Activated CD8-positive, alpha-beta T cell treated with anti-CD3 and anti-CD28 coated beads, Interleukin-2, amount 10 ng/mL, durations not matched to agents 7 days and 5 days (primary cell): ENCODE measurements around the gene ARHGAP24. TPM values are rescaled to one million over a fixed set of nuclear protein-coding genes. Genes with fewer than 3 reads are reported as not detected.
"Not testable (repeated sequence)": the region's sequence is repeated elsewhere in the genome, so short reads cannot be mapped to it uniquely, and the experiment has no call there.

ENCODE experiments used
- ATAC-seq: fragments of 150-1000 bp; cut with Tn5 transposase; one replicate; pipeline ENCODE4 v1.10.0; 2021; ENCODE audit warnings: moderate library complexity
- CTCF ChIA-PET: fragments of 350-600 bp; sonication (Branson Sonifier 250); formaldehyde crosslinking; loops from one replicate; lab custom pipeline; 2021; ENCODE audit warnings: antibody characterized with exemption; lab: Charles Lee
- POLR2A ChIA-PET: fragments of 350-600 bp; sonication (Branson Sonifier 250); formaldehyde crosslinking; loops from one replicate; lab custom pipeline; 2021; ENCODE audit warnings: antibody characterized with exemption; lab: Charles Lee
- DNase-seq: peaks from one replicate; pipeline ENCODE4 v3.0.0-alpha.2; 2020
- H3K27ac Mint-ChIP-seq: one replicate; pipeline ENCODE4 v1.8.0; 2021; ENCODE audit warnings: mild to moderate bottlenecking, mixed read lengths
- H3K27me3 Mint-ChIP-seq: one replicate; pipeline ENCODE4 v1.8.0; 2021; ENCODE audit warnings: low read depth, mixed read lengths
- H3K36me3 Mint-ChIP-seq: one replicate; pipeline ENCODE4 v1.8.0; 2021; ENCODE audit warnings: low read depth, mixed read lengths
- H3K4me1 Mint-ChIP-seq: one replicate; pipeline ENCODE4 v1.8.0; 2021; ENCODE audit warnings: low read depth, mixed read lengths
- H3K4me3 Mint-ChIP-seq: one replicate; pipeline ENCODE4 v1.8.0; 2021; ENCODE audit warnings: mild to moderate bottlenecking, mixed read lengths
- H3K9me3 Mint-ChIP-seq: one replicate; pipeline ENCODE4 v1.8.0; 2022; ENCODE audit warnings: mixed read lengths; ENCODE audit not compliant: insufficient read depth
- total RNA-seq, 2 experiments: library from RNA; stranded (reverse); gene quantifications; one replicate each; pipeline ENCODE4 v1.2.3, GENCODE V29; 2021

Gene ARHGAP24
- total RNA-seq, 2 experiments from 2014 or later, result not detected

DNA sequence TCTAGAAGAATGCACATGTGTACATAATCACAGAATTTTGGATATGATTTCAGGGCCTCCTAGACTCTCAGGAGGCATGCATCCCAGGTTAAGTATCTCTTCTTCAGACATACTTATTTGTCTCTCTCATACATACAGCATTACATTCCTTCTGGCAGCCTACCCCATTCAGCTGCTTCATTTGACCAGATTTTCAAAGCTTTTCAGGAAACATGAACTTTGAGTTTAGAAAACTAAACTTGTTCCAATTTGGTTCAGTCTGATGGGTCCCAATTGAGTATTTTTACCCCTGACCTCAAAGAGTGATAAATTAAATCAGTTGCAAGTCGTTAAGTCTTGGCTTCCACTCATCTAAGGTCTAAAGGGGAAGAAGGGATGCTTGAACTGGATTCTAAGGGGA lies 330.9 kb downstream of the ARHGAP24 start:
- Mint-ChIP-seq H3K4me1 (no peaks in the 10 kb centered on the region), H3K36me3 (no peaks in the 10 kb centered on the region), H3K27me3 (no peaks in the 10 kb centered on the region), H3K4me3 (no peak overlapping the region), H3K27ac (no peak overlapping the region), H3K9me3 (no peaks in the 10 kb centered on the region)
- CTCF ChIA-PET, result interaction anchor here (1.7 kb wide), 1 partner anchor 9 kb away, joined by 6 read pairs; no protein-coding TSS in a partner anchor
- DNase-seq, result no peak
- POLR2A ChIA-PET, result no interaction called here
- no peak for ATAC-seq

DNA sequence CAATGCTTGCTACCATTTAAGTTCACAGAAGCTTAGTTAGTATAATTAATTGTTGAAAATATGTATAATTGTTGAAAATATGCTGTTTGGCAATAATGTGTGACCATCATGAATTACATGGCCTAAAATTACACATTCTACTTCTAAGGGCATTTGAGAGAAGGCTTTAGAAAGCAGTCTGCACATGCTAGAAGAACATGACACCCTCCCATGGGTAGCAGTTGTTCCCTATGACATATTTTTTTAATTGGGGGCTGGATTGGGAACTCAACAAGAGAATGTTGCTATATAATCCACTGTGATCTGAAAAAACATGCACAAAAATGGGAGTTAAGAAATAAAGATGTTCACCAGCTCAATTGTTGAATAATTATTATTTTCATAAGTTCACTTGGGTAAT lies 331.4 kb downstream of the ARHGAP24 start:
- H3K9me3 Mint-ChIP-seq, result no peaks in the 10 kb centered on the region
- no peak overlapping the region for H3K4me3 Mint-ChIP-seq
- DNase-seq (no peak), ATAC-seq (no peak)
- H3K27me3 Mint-ChIP-seq, result no peaks in the 10 kb centered on the region
- no peaks in the 10 kb centered on the region for H3K4me1 Mint-ChIP-seq
- H3K36me3 Mint-ChIP-seq, result no peaks in the 10 kb centered on the region
- POLR2A ChIA-PET, result no interaction called here
- no peak overlapping the region for H3K27ac Mint-ChIP-seq
- CTCF ChIA-PET, result interaction anchor here (1.7 kb wide), 1 partner anchor 9 kb away, joined by 6 read pairs; no protein-coding TSS in a partner anchor

DNA sequence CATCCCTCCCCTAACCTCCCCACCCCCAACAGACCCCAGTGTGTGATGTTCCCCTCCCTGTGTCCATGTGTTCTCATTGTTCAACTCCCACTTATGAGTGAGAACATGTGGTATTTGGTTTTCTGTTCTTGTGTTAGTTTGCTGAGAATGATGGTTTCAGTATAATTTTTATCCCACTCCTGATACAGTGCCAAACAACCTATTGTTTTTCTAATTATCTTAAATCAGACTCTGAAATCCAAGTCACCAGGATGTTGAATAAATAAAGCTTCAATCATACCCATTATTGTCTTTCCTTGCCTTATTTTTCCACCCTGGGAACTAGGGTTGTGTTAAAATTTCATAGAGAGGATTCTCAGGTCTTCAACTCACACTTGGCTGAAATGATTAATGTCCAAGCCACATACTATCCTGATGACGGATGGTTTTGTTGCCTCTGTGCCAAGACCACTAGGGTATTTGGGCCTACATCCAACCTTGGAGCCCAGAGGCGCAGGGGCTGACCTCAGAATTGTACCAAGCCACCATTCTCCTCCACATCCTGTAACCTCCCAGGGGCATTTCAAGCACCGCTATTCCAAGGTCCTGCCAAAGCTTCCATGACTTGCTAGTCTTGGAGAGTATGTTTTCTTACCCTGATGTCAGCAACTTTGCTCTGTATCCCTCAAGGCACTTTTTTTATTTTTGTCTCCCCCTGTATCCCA lies 332.4 kb downstream of the ARHGAP24 start:
- no peak overlapping the region for H3K4me3 Mint-ChIP-seq
- H3K36me3 Mint-ChIP-seq, result no peaks in the 10 kb centered on the region
- CTCF ChIA-PET, result interaction anchor here (1.7 kb wide), 1 partner anchor 10 kb away, joined by 6 read pairs; no protein-coding TSS in a partner anchor
- no peaks in the 10 kb centered on the region for H3K27me3 Mint-ChIP-seq
- no peak overlapping the region for H3K27ac Mint-ChIP-seq
- no peaks in the 10 kb centered on the region for H3K9me3 Mint-ChIP-seq
- no peak for ATAC-seq
- H3K4me1 Mint-ChIP-seq, result no peaks in the 10 kb centered on the region
- POLR2A ChIA-PET, result no interaction called here
- no peak for DNase-seq

DNA sequence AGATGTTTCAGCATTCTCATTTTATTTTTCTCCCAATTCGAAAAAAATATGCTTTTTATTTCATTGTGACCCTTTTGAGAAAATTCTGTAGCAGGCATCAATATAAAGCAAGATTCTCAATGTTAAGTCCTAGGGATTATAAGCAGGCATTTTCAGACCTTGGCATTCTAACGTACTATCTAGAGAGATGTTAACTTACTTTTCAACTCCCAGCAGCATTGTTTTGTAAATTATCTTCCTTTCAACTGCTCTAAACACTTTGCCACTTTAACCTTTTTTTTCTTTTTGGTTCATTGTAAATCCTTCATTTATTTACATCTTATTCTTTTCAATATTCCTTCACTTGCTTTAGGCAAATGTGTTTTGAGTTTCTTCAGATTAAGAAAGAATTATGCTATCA lies 333.2 kb downstream of the ARHGAP24 start:
- DNase-seq, result no peak
- H3K27me3 Mint-ChIP-seq, result no peaks in the 10 kb centered on the region
- no peaks in the 10 kb centered on the region for H3K4me1 Mint-ChIP-seq
- no peaks in the 10 kb centered on the region for H3K36me3 Mint-ChIP-seq
- POLR2A ChIA-PET, result no interaction called here
- no peak overlapping the region for H3K27ac Mint-ChIP-seq
- H3K4me3 Mint-ChIP-seq, result no peak overlapping the region
- H3K9me3 Mint-ChIP-seq, result no peaks in the 10 kb centered on the region
- ATAC-seq, result no peak
- CTCF ChIA-PET, result no interaction called here

DNA sequence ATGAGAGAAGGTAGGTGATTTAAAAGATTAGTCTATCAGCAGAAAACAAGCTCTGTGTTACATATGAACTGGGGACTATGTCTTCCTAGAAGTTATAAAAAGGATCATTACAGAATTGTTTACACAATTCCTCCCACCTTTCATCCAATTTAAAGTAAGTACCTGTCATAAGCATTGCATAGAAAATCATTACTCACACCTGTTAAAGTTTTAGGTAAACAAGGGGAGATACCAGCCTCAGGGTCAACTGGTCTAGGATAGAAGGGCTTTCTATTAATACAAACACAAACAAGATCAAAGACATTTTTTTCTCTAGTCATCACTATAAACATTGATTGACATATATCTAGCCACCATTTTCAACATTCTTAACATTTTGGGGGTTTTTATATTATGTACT lies 333.9 kb downstream of the ARHGAP24 start:
- CTCF ChIA-PET, result no interaction called here
- ATAC-seq (no peak), DNase-seq (no peak)
- POLR2A ChIA-PET, result no interaction called here
- Mint-ChIP-seq H3K4me1 (no peaks in the 10 kb centered on the region), H3K36me3 (no peaks in the 10 kb centered on the region), H3K27ac (no peak overlapping the region), H3K27me3 (no peaks in the 10 kb centered on the region), H3K9me3 (no peaks in the 10 kb centered on the region), H3K4me3 (no peak overlapping the region)

DNA sequence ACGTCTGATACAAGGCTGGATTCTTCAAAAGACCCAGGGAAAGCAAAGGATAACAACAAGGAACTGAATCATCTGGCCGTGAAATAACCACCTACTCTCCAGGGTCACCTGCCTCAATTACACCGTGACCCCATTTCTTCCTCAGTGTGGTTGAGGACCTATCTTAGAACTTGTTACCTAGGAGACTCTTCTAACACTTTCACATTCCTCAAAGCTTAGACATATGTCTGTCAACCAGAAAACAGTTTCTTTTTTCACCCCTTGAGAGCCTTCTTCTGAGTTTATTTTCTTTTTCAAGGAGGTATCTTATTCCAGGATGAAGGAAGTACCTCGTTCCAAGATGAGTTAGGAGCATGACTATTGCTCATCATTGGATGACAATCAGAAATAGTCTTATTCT lies 337.8 kb downstream of the ARHGAP24 start:
- Mint-ChIP-seq H3K4me3 (no peak overlapping the region), H3K27ac (no peak overlapping the region), H3K36me3 (no peaks in the 10 kb centered on the region), H3K9me3 (no peaks in the 10 kb centered on the region), H3K27me3 (no peaks in the 10 kb centered on the region), H3K4me1 (no peaks in the 10 kb centered on the region)
- ATAC-seq (no peak), DNase-seq (no peak)
- POLR2A ChIA-PET, result no interaction called here
- CTCF ChIA-PET, result no interaction called here

DNA sequence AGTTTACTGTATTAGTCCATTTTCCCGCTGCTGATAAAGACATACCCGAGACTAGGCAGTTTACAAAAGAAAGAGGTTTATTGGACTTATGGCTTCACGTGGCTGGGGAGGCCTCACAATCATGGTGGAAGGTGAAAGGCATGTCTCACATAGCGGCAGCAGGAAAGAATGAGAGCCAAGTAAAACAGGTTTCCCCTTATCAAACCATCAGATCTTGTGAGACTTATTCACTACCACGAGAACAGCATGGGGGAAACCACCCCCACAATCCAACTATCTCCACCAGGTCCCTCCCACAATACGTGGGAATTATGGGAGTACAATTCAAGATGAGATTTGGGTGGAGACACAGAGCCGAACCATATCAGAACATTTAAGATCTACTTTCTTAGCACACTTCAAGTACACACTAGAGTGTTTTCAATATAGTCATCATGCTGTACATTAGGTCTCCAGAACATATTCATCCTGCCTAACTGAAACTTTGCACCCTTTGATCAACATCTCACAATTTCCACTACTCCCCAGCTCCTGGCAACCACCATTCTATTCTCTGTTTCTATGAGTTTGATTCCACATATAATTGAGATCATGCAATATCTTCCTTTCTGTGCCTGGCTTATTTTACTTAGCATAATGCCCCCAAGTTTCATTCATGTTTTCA lies 341.0 kb downstream of the ARHGAP24 start:
- DNase-seq, result no peak
- ATAC-seq, result no peak
- no peaks in the 10 kb centered on the region for H3K36me3 Mint-ChIP-seq
- ChIA-PET CTCF (no interaction called here), POLR2A (no interaction called here)
- H3K9me3 Mint-ChIP-seq, result no peaks in the 10 kb centered on the region
- H3K4me3 Mint-ChIP-seq, result no peak overlapping the region
- H3K27ac Mint-ChIP-seq, result no peak overlapping the region
- no peaks in the 10 kb centered on the region for H3K4me1 Mint-ChIP-seq
- no peaks in the 10 kb centered on the region for H3K27me3 Mint-ChIP-seq

DNA sequence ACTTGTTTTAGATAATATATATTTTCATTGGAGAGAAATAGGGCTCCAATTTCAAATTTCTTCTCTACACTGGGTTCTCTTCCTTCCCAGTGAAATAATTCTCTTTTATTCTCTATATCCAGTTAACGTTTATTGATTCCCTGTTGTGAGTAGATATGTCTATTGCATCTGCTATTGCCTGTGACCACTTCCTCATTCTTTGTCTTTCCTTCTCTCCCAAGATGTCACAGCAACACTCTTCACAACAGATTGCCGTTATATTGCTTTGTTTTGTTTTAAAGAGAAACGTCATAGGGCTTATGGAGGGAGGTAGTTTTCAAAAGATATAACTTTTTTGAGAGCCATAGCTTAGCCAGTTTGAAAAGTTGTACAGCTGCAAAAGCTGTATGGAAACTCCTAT lies 343.8 kb downstream of the ARHGAP24 start:
- H3K4me3 Mint-ChIP-seq, result no peak overlapping the region
- DNase-seq (no peak), ATAC-seq (no peak)
- no peaks in the 10 kb centered on the region for H3K36me3 Mint-ChIP-seq
- H3K27ac Mint-ChIP-seq, result no peak overlapping the region
- no peaks in the 10 kb centered on the region for H3K9me3 Mint-ChIP-seq
- H3K4me1 Mint-ChIP-seq, result no peaks in the 10 kb centered on the region
- ChIA-PET POLR2A (no interaction called here), CTCF (no interaction called here)
- no peaks in the 10 kb centered on the region for H3K27me3 Mint-ChIP-seq

DNA sequence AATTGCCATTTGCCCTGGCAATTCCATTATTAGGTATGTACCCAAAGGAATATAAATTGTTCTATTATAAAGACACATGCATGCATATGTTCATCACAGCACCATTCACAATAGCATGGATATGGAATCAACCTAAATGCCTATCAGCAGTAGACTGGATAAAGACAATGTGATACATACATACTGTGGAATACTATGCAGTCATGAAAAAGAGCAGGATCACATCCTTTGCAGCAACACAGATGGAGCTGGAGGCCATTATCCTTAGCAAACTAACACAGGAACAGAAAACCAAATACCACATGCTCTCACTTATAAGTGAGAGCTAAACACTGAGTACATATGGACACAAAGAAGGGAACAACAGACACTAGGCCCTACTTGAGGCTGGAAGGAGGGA lies 345.2 kb downstream of the ARHGAP24 start:
- ATAC-seq, H3K4me1 Mint-ChIP-seq, CTCF ChIA-PET, H3K4me3 Mint-ChIP-seq, POLR2A ChIA-PET, H3K27me3 Mint-ChIP-seq, H3K36me3 Mint-ChIP-seq, DNase-seq, H3K9me3 Mint-ChIP-seq, H3K27ac Mint-ChIP-seq: not testable (repeated sequence)

DNA sequence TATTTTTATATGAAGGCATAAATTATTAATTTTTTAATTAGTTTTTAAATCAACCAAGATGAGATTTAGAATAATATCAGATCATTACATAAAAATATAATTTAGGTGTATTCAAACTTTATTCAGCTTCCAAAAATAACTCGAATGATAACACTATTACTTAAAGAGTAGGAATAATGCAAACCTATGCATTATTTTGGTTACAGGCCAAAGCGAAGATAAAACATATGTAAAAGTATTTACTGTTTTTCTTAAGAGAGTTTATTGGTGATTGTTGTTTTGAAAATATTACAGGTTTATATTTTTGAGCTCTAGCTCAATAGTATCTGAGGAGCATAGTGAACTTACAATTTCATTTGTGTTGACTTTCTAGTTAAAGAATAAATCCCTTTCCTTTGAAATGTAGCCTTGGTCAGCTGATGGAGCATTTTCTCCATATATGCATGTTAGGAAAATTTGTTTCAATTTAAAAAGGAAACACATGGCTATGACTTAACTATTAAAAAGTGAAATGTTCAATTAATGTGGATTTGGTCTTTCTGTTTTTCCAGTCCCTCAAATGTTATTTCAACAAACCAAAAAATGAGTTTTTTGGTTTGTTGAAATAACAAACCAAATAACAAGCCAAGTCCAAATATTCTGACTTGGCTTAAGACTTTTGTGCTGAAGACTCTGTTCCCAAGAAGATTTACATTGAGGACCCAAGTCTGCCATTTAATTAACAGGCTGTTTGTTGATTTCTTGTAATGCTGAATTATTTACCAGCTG lies 346.9 kb downstream of the ARHGAP24 start:
- Mint-ChIP-seq H3K4me3 (no peak overlapping the region), H3K27ac (no peak overlapping the region), H3K4me1 (no peaks in the 10 kb centered on the region), H3K36me3 (no peaks in the 10 kb centered on the region), H3K27me3 (no peaks in the 10 kb centered on the region), H3K9me3 (no peaks in the 10 kb centered on the region)
- CTCF ChIA-PET, result no interaction called here
- no peak for ATAC-seq
- POLR2A ChIA-PET, result no interaction called here
- no peak for DNase-seq

DNA sequence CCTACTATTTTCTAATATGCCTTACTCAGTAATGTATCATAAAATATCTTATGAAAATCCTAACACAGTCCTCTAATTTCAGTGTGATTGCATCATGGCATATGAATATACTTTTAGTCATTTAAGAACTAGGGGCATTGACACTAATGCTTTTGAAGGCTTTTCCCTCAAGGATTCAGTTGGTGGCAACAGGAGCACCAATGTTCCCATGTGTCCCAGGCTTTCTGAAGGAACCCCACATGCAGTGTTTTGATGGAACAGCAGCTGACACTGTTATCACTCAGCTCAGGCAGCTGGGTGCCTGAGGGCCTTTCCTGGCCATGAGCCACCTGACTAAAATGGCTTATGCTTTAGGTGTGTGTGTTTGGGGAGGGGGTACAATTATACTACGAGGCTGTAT lies 348.3 kb downstream of the ARHGAP24 start:
- H3K4me1 Mint-ChIP-seq, result no peaks in the 10 kb centered on the region
- DNase-seq (no peak), ATAC-seq (no peak)
- ChIA-PET POLR2A (no interaction called here), CTCF (no interaction called here)
- no peak overlapping the region for H3K4me3 Mint-ChIP-seq
- no peaks in the 10 kb centered on the region for H3K36me3 Mint-ChIP-seq
- H3K9me3 Mint-ChIP-seq, result no peaks in the 10 kb centered on the region
- no peaks in the 10 kb centered on the region for H3K27me3 Mint-ChIP-seq
- no peak overlapping the region for H3K27ac Mint-ChIP-seq
